IPS DF 6.9 (cell line): Measurements from ENCODE around the gene OR1M1.
"Not testable (repeated sequence)": the region's sequence is repeated elsewhere in the genome, so short reads cannot be mapped to it uniquely, and the experiment has no call there.

Source experiments
- DNase-seq: peaks from one replicate; pipeline ENCODE4 v3.0.0-alpha.2; 2013; ENCODE audit warnings: low read depth, low spot score
- H3K27ac ChIP-seq: one replicate; pipeline ENCODE4 v1.5.1; 2013; ENCODE audit warnings: low read length, control low read depth
- H3K27me3 ChIP-seq: 2 replicates; pipeline ENCODE4 v1.6.1; 2013; ENCODE audit warnings: mild to moderate bottlenecking, low read length; ENCODE audit not compliant: control insufficient read depth, insufficient read depth
- H3K36me3 ChIP-seq: 2 replicates; pipeline ENCODE4 v1.6.1; 2013; ENCODE audit warnings: low read length; ENCODE audit not compliant: control insufficient read depth, insufficient read depth
- H3K4me1 ChIP-seq: 2 replicates; pipeline ENCODE4 v1.6.1; 2013; ENCODE audit warnings: low read length; ENCODE audit not compliant: control insufficient read depth, insufficient read depth
- H3K4me3 ChIP-seq: 2 replicates; pipeline ENCODE4 v1.5.1; 2013; ENCODE audit warnings: mild to moderate bottlenecking, low read length
- H3K9me3 ChIP-seq: 2 replicates; pipeline ENCODE4 v1.6.1; 2013; ENCODE audit warnings: low read length, inconsistent platforms; ENCODE audit not compliant: control insufficient read depth, insufficient read depth
- WGBS: extraction: QIAGEN DNeasy Blood & Tissue Kit; methylation state at CpG from one replicate; pipeline ENCODE4 v1.1.7; 2013; ENCODE audit warnings: mixed read lengths, missing lambda C conversion rate; ENCODE audit not compliant: insufficient read length, insufficient coverage; 5-methylcytosine and 5-hydroxymethylcytosine counted together

The OR1M1 gene

GRCh38 chr19:9054765-9055164 lies 32.1 kb upstream of the OR1M1 start:
- Histone ChIP-seq H3K27ac (no peak overlapping the region), H3K4me3 (no peak overlapping the region), H3K27me3 (no peaks in the 10 kb centered on the region), H3K36me3 (no peaks in the 10 kb centered on the region), H3K9me3 (no peaks in the 10 kb centered on the region), H3K4me1 (0 out of 2 replicates have a peak, but pooled peaks cover 2% of the 10 kb centered on the region)
- DNase-seq: no peak
- no CpG with 5 or more reads among the region's 8 CpGs for WGBS

DNA sequence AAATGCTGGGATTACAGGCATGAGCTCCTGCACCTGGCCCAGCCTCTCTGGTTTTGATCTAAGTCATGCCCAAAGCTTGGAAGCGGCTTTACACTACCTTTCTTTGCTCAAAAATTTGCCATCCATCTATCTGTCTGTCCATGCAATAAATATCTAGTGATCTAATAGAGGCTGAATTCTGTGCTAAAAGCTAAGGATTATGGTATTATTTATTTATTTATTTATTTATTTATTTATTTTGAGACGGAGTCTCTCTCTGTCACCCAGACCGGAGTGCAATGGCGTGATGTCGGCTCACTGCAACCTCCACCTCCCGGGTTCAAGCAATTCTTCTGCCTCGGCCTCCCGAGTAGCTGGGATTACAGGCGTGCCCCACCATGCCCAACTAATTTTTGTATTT lies 30.7 kb upstream of the OR1M1 start:
- no CpG with 5 or more reads among the region's 9 CpGs for WGBS
- H3K4me1 ChIP-seq, H3K4me3 ChIP-seq, DNase-seq, H3K27me3 ChIP-seq, H3K27ac ChIP-seq, H3K36me3 ChIP-seq, H3K9me3 ChIP-seq: not testable (repeated sequence)

DNA sequence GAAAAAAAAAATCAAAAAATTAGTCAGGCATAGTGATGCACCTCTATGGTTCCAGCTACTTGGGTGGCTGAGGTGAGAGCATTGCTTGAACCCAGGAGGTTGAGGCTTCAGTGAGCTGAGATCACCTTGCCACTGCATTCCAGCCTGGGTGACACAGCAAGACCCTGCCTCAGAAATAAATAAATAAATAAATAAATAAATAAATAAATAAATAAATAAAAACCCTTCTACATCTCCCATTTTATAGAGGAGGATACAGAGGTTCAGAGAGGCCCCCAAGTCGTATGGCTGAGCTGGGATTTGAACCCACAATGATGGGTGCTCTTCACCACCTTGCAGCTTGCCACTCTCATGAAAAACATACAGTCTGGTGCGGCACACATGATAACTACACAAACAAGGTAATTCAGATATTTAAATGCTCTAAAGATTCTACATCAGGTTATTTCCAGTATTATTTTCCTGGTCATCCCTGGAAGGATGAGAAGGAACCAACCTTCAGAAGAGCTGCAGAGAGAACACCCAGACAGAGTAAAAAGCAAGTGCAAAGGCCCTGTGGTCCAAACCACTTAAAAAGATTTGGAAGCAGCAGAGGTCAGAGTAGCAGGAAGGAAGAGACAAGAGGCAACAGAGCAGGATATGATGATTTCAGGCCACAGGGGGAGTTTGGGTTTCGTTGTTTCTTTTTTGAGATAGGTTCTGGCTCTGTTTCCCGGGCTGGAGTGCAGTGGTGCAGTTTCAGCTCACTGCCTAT lies 29.2 kb upstream of the OR1M1 start:
- Histone ChIP-seq H3K27ac (no peak overlapping the region), H3K4me1 (0 out of 2 replicates have a peak, but pooled peaks cover 2% of the 10 kb centered on the region), H3K27me3 (no peaks in the 10 kb centered on the region), H3K4me3 (no peak overlapping the region), H3K9me3 (no peaks in the 10 kb centered on the region), H3K36me3 (no peaks in the 10 kb centered on the region)
- no CpG with 5 or more reads among the region's 4 CpGs for WGBS
- no peak for DNase-seq

DNA sequence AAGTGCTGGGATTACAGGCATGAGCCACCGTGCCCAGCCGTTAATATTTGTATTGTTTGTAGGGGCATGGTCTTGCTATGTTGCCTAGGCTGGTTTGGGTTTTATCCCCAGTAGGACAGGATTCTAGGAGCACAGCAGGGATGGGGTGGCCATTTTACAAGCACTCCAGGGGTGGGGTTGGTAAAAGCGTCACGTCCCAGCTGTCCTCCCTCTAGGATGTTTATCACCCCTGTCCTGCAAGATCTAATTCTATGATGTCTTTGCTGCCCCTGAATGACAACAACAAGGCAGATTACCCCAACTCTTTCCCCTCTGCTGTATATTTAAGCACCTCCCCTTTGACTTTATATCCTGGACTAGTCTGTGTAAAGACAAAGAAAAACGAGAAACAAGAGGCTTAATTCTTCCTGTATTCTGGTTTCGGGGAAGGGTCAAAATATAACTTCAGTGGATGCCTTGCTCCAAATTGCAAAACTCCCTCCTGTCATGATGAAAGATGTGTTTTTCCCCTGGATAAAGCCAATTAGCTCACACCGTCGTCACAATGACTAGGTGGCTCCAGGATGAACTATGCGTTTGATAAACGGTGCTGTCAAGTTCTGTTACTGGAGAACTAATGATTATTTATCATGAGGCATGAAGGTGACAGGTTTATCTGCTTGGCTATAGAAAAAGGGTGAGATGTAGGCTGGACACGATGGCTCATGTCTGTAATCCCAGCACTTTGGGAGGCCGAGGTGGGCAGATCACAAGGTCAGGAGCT lies 27.8 kb upstream of the OR1M1 start:
- WGBS: no CpG with 5 or more reads among the region's 12 CpGs
- Histone ChIP-seq H3K9me3 (no peaks in the 10 kb centered on the region), H3K4me1 (0 out of 2 replicates have a peak, but pooled peaks cover 2% of the 10 kb centered on the region), H3K27me3 (no peaks in the 10 kb centered on the region), H3K36me3 (no peaks in the 10 kb centered on the region), H3K27ac (no peak overlapping the region), H3K4me3 (no peak overlapping the region)
- no peak for DNase-seq

- H3K4me1 ChIP-seq: no peaks in the 10 kb centered on the region
- no peak for DNase-seq
- WGBS: no CpG with 5 or more reads among the region's 17 CpGs
- H3K9me3 ChIP-seq: no peaks in the 10 kb centered on the region
- no peak overlapping the region for H3K27ac ChIP-seq
- no peaks in the 10 kb centered on the region for H3K27me3 ChIP-seq
- H3K4me3 ChIP-seq: no peak overlapping the region
- H3K36me3 ChIP-seq: no peaks in the 10 kb centered on the region
Measured at GRCh38 chr19:9060564-9061340, 26.1 kb upstream of the OR1M1 start.

DNA sequence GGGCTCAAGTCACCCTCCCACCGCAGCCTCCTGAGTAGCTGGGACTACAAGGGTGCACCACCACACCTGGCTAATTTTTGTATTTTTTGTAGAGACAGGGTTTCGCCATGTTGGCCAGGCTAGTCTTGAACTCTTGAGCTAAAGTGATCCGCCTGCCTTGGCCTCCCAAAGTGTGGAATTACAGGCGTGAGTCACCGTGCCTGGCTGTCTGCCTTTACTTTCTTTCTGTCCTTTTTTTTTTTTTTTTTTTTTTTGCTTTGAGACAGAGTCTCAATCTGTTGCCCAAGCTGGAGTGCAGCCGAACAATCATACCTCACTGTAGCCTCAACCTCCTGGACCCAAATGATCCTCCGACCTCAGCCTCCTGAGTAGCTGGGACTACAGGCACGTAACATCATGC lies 25.0 kb upstream of the OR1M1 start:
- no peaks in the 10 kb centered on the region for H3K9me3 ChIP-seq

DNA sequence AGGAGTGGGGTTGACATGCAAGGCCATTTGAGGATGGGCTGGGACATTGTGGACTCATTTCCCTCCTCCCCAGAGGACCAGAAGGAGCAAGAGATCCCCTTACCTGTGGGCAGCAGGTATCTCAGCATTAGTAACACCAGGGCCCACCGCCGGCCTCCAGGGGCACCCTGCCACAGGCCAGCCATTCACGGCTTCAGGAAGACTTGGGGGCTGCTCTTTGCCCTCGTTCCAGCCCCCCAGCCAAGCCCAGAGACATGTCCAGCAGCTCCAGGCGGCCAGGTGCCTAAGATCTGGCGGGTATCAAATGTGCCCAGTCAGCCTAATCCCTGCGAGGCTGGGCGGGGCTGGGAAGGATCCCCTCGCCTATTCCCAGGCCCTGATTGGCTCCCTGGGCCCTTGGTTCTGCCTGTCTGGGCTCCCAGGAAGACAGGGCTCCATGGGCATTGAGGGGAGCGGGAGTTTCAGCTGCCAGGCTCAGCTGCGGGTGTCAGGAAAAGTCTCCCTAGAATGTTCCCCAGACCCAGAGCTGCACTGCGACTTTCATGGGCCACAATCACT lies 21.3 kb upstream of the OR1M1 start:
- Histone ChIP-seq H3K27ac (no peak overlapping the region), H3K4me3 (no peak overlapping the region), H3K9me3 (no peaks in the 10 kb centered on the region), H3K4me1 (no peaks in the 10 kb centered on the region), H3K36me3 (no peaks in the 10 kb centered on the region), H3K27me3 (no peaks in the 10 kb centered on the region)
- no peak for DNase-seq
- no CpG with 5 or more reads among the region's 12 CpGs for WGBS

More for the DNA sequence above, 25.0 kb upstream of the OR1M1 start:
- H3K36me3 ChIP-seq: no peaks in the 10 kb centered on the region
- no CpG with 5 or more reads among the region's 8 CpGs for WGBS
- H3K27ac ChIP-seq: no peak overlapping the region
- no peak for DNase-seq
- no peak overlapping the region for H3K4me3 ChIP-seq
- H3K27me3 ChIP-seq: no peaks in the 10 kb centered on the region
- no peaks in the 10 kb centered on the region for H3K4me1 ChIP-seq

DNA sequence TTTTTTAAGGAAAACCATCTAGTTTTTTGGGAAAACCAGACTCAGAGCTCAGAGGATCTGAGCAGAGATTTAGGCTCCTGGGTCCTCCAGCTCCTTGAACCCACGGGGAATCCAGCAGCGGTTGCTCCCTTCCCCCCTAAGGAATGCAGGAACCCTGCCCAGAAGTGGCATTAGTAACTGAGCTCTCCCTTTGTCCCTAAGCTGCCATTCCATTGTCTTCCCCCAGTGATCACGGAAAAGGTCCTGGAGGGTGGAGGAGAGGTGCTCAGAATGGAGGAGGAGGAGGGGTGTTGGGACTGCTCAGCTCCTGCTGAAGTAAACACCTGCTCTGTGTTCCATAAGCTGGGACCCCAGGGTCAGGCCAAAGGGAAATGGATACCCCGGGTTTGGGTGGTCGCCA lies 16.8 kb upstream of the OR1M1 start:
- H3K4me3 ChIP-seq: no peak overlapping the region
- H3K9me3 ChIP-seq: no peaks in the 10 kb centered on the region
- DNase-seq: no peak
- no peaks in the 10 kb centered on the region for H3K36me3 ChIP-seq
- WGBS: no CpG with 5 or more reads among the region's 5 CpGs
- no peaks in the 10 kb centered on the region for H3K4me1 ChIP-seq
- H3K27me3 ChIP-seq: no peaks in the 10 kb centered on the region
- H3K27ac ChIP-seq: no peak overlapping the region

- not testable (repeated sequence) for H3K27ac ChIP-seq, H3K36me3 ChIP-seq, H3K9me3 ChIP-seq, H3K4me3 ChIP-seq, H3K27me3 ChIP-seq, H3K4me1 ChIP-seq, DNase-seq
- WGBS: no CpG with 5 or more reads among the region's 6 CpGs
Measured at GRCh38 chr19:9071720-9072119, 15.1 kb upstream of the OR1M1 start.

GRCh38 chr19:9073806-9074205 lies 13.1 kb upstream of the OR1M1 start:
- no peaks in the 10 kb centered on the region for H3K36me3 ChIP-seq
- no peaks in the 10 kb centered on the region for H3K4me1 ChIP-seq
- no peaks in the 10 kb centered on the region for H3K9me3 ChIP-seq
- WGBS: no CpG with 5 or more reads among the region's 6 CpGs
- DNase-seq: no peak
- no peaks in the 10 kb centered on the region for H3K27me3 ChIP-seq
- no peak overlapping the region for H3K27ac ChIP-seq
- no peak overlapping the region for H3K4me3 ChIP-seq
